ENCODE measurements around the gene AOC1. TPM values are rescaled to one million over a fixed set of nuclear protein-coding genes. Genes with fewer than 3 reads are reported as not detected.

Gene AOC1
- total RNA-seq, 2 experiments from 2014 or later = not detected

Other genes with a start within 250 kb of the AOC1 start
- 100 to 1,000 TPM; 105 to 109 TPM for gene GIMAP6, start 220.1 kb upstream of the AOC1 start, total RNA-seq
- 100 to 1,000 TPM in 1 of 2 experiments, 10 to 100 TPM in 1; 97.7 to 102 TPM for gene GIMAP2, start 166.8 kb upstream of the AOC1 start, total RNA-seq
- gene GIMAP1, start 135.9 kb upstream of the AOC1 start, total RNA-seq = 10 to 100 TPM; 18.1 to 19.6 TPM
- gene GIMAP5, start 115.1 kb upstream of the AOC1 start, total RNA-seq = 100 to 1,000 TPM; 111 to 149 TPM
- gene TMEM176B, start 52.2 kb upstream of the AOC1 start, total RNA-seq = not detected
- not detected for gene TMEM176A, start 51.7 kb upstream of the AOC1 start, total RNA-seq
- under 1 TPM; 0.27 to 0.30 TPM for gene KCNH2, start 125.8 kb downstream of the AOC1 start, total RNA-seq
- gene NOS3, start 138.5 kb downstream of the AOC1 start, total RNA-seq = 10 to 100 TPM; 21.6 to 22.3 TPM
- 10 to 100 TPM; 12.1 to 12.3 TPM for gene ATG9B, start 172.0 kb downstream of the AOC1 start, total RNA-seq
- 10 to 100 TPM; 57.5 to 67.8 TPM for gene ABCB8, start 175.9 kb downstream of the AOC1 start, total RNA-seq
- gene ASIC3, start 196.0 kb downstream of the AOC1 start, total RNA-seq = 1 to 10 TPM; 6.0 to 8.3 TPM
- 10 to 100 TPM; 26.0 to 26.9 TPM for gene CDK5, start 205.4 kb downstream of the AOC1 start, total RNA-seq
- 100 to 1,000 TPM; 106 to 114 TPM for gene SLC4A2, start 207.1 kb downstream of the AOC1 start, total RNA-seq
- gene FASTK, start 228.3 kb downstream of the AOC1 start, total RNA-seq = 10 to 100 TPM; 76.4 to 85.9 TPM
- gene TMUB1, start 231.0 kb downstream of the AOC1 start, total RNA-seq = 10 to 100 TPM; 73.7 to 77.1 TPM
- gene AGAP3, start 234.0 kb downstream of the AOC1 start, total RNA-seq = 10 to 100 TPM; 18.1 to 19.7 TPM